Endothelial cell of umbilical vein (primary cell): ENCODE measurements around the gene AUTS2. TPM values are rescaled to one million over a fixed set of nuclear protein-coding genes. Genes with fewer than 3 reads are reported as not detected.

Source experiments
- BruUV-seq: library from RNA; stranded (reverse); fragments of 400-500 nt; replicated peaks from 2 replicates; lab custom pipeline; 2021; lab: Mats Ljungman, UMichigan
- CTCF ChIA-PET: fragments of 300-600, 350-600 bp; sonication (Branson Sonifier 250); formaldehyde crosslinking; loops from one replicate; lab custom pipeline; 2021; ENCODE audit warnings: antibody characterized with exemption, inconsistent platforms; lab: Charles Lee
- POLR2A ChIA-PET: fragments of 300-600, 350-600 bp; sonication (Branson Sonifier 250); formaldehyde crosslinking; loops from one replicate; lab custom pipeline; 2021; ENCODE audit warnings: antibody characterized with exemption, inconsistent platforms; lab: Charles Lee
- DNase-seq: peaks from one replicate; pipeline ENCODE4 v3.0.0-alpha.2; 2011; ENCODE audit warnings: low read depth, low spot score
- FAIRE-seq: peaks from 2 replicates; lab custom pipeline; 2011; peaks lifted over from hg19 to GRCh38; lab: Jason Lieb, UNC
- H2AFZ ChIP-seq: 2 replicates; pipeline ENCODE4 v1.6.0; 2012; ENCODE audit warnings: low read depth, low read length, control low read depth, inconsistent platforms
- H3K27ac ChIP-seq: 2 replicates; pipeline ENCODE4 v1.5.1; 2011; ENCODE audit warnings: low read depth, mild to moderate bottlenecking, control low read depth, low read length, moderate library complexity; ENCODE audit not compliant: insufficient read depth
- H3K27me3 ChIP-seq, 2 experiments: 2 replicates each; pipeline versions ENCODE4 v1.6.0 to v1.6.1; 2011; ENCODE audit warnings: low read length in 2 of 2, mixed read lengths in 1 of 2; ENCODE audit not compliant: control insufficient read depth in 2 of 2, insufficient read depth in 2 of 2
- H3K36me3 ChIP-seq, 2 experiments: 2 replicates in 1 of 2; 3 replicates in 1 of 2; pipeline ENCODE4 v1.5.1; 2011; ENCODE audit warnings: low read length in 2 of 2, mild to moderate bottlenecking in 1 of 2, moderate library complexity in 1 of 2; ENCODE audit not compliant: control insufficient read depth in 2 of 2, insufficient read depth in 2 of 2; ENCODE audit errors: extremely low read depth in 1 of 2
- H3K4me1 ChIP-seq: 3 replicates; pipeline ENCODE4 v1.5.1; 2011; ENCODE audit warnings: mild to moderate bottlenecking, low read length; ENCODE audit not compliant: control insufficient read depth, insufficient read depth; ENCODE audit errors: extremely low read depth
- H3K4me2 ChIP-seq: 2 replicates; pipeline ENCODE4 v1.6.1; 2011; ENCODE audit warnings: low read length, control low read depth, mixed read lengths; ENCODE audit not compliant: insufficient read depth
- H3K4me3 ChIP-seq, 3 experiments: fragments of 200-600 bp in 1 of 3; sonication (generic), shearing (Covaris generic) in 1 of 3; replicated peaks in 1 of 3; 2 replicates each; pipeline ENCODE4 v1.5.1; 2011 to 2016; ENCODE audit warnings: control low read depth in 3 of 3, low read length in 3 of 3, mild to moderate bottlenecking in 2 of 3, inconsistent platforms in 1 of 3, low read depth in 1 of 3, moderate library complexity in 1 of 3; ENCODE audit not compliant: insufficient read depth in 1 of 3
- H3K79me2 ChIP-seq: 2 replicates; pipeline ENCODE4 v1.6.0; 2012; ENCODE audit warnings: low read length, inconsistent platforms; ENCODE audit not compliant: control insufficient read depth, insufficient read depth
- H3K9ac ChIP-seq: replicated peaks from 2 replicates; pipeline ENCODE3; 2011; ENCODE audit warnings: low read length, control low read depth; ENCODE audit not compliant: insufficient read depth; ENCODE audit errors: extremely low read depth
- H3K9me1 ChIP-seq: replicated peaks from 3 replicates; pipeline ENCODE4 v1.6.0; 2011; ENCODE audit warnings: mild to moderate bottlenecking, low read length; ENCODE audit not compliant: control insufficient read depth, insufficient read depth; ENCODE audit errors: extremely low read depth
- H3K9me3 ChIP-seq: replicated peaks from 2 replicates; pipeline ENCODE4 v1.5.1; 2012; ENCODE audit warnings: low read length, inconsistent platforms; ENCODE audit not compliant: control insufficient read depth, insufficient read depth
- H4K20me1 ChIP-seq: replicated peaks from 2 replicates; pipeline ENCODE3; 2011; ENCODE audit warnings: mild to moderate bottlenecking, low read length; ENCODE audit not compliant: control insufficient read depth, insufficient read depth; ENCODE audit errors: extremely low read depth
- CTCF ChIP-seq, 2 donors: IDR thresholded peaks; 1 replicate in 1 of 2; 2 replicates in 1 of 2; pipeline ENCODE4 v1.5.1; 2011; ENCODE audit warnings: low read length in 2 of 2, mild to moderate bottlenecking in 2 of 2, moderate library complexity in 2 of 2, control low read depth in 1 of 2, inconsistent platforms in 1 of 2, low read depth in 1 of 2; ENCODE audit not compliant: insufficient read depth in 1 of 2; ENCODE audit errors: extremely low read depth in 1 of 2
- EZH2 ChIP-seq: IDR thresholded peaks from 2 replicates; pipeline ENCODE4 v1.6.1; 2012; ENCODE audit warnings: borderline replicate concordance, low read depth, mild to moderate bottlenecking, moderate library complexity, low read length, inconsistent platforms; ENCODE audit not compliant: severe bottlenecking
- FOS ChIP-seq: IDR thresholded peaks from 2 replicates; pipeline ENCODE4 v1.6.1; 2011; ENCODE audit warnings: mild to moderate bottlenecking, low read length, moderate library complexity, borderline replicate concordance; ENCODE audit not compliant: insufficient read depth
- GATA2 ChIP-seq: IDR thresholded peaks from 2 replicates; pipeline ENCODE4 v1.7.0; 2011; ENCODE audit warnings: low read depth, mild to moderate bottlenecking, moderate library complexity, mixed read lengths, low read length; ENCODE audit not compliant: insufficient read length, insufficient read depth
- JUN ChIP-seq: IDR thresholded peaks from 2 replicates; pipeline ENCODE4 v1.6.1; 2011; ENCODE audit warnings: borderline replicate concordance, low read depth; ENCODE audit not compliant: insufficient read length, insufficient read depth
- MAX ChIP-seq: IDR thresholded peaks from 2 replicates; pipeline ENCODE4 v1.6.1; 2011; ENCODE audit not compliant: insufficient read depth, insufficient read length
- MYC ChIP-seq: IDR thresholded peaks from one replicate; pipeline ENCODE4 v1.6.1; 2011; ENCODE audit warnings: mild to moderate bottlenecking, low read depth, low read length
- POLR2A ChIP-seq: IDR thresholded peaks from 2 replicates; pipeline ENCODE4 v1.6.1; 2012; ENCODE audit warnings: low read depth, mild to moderate bottlenecking, control low read depth, low read length
- POLR2AphosphoS5 ChIP-seq: IDR thresholded peaks from 2 replicates; pipeline ENCODE4 v1.6.1; 2012; ENCODE audit warnings: low read depth, mild to moderate bottlenecking, control low read depth, low read length, moderate library complexity; ENCODE audit not compliant: insufficient read depth
- dilution Hi-C: fragments of 300-500 bp; cut with MboI; formaldehyde crosslinking; loops from one replicate; pipeline ENCODE4 v1.15.0; 2019; ENCODE audit warnings: low sequenced_read_pairs; ENCODE audit not compliant: extremely low pct_ligation_motif_present
- intact Hi-C: fragments of 100-400 bp; cut with micrococcal nuclease; formaldehyde crosslinking; loops from one replicate; pipeline ENCODE4 v1.10.0; 2022
- polyA plus RNA-seq, 4 experiments: library from polyadenylated mRNA; depleted of rRNA in 3 of 4; stranded (reverse) in 3 of 4; unstranded in 1 of 4; fragments of >200 nt; gene quantifications; 2 replicates each; pipeline versions ENCODE4 v1.2.1 to v1.2.3, GENCODE V29; 2011 to 2012; ENCODE audit warnings: missing spikeins in 1 of 4
- total RNA-seq: library from RNA; stranded (reverse); gene quantifications from 2 replicates; pipeline ENCODE4 v1.2.3, GENCODE V29; 2021

Gene AUTS2
- total and polyA plus RNA-seq, 2 donors (not counting 3 experiments of a cell fraction or from before 2014, with no cell fraction given) = 0.59 to 8.0 TPM

- Histone ChIP-seq H3K4me1 (no peaks in the 10 kb centered on the region), H3K36me3 (no peaks in the 10 kb centered on the region), H3K4me3 (no peak overlapping the region), H4K20me1 (no peaks in the 10 kb centered on the region), H3K9ac (no peak overlapping the region), H3K27ac (no peak overlapping the region), H3K79me2 (no peaks in the 10 kb centered on the region), H3K4me2 (no peak overlapping the region), H2AFZ (no peak overlapping the region), H3K9me3 (no peaks in the 10 kb centered on the region), H3K27me3 (no peaks in the 10 kb centered on the region), H3K9me1 (no peaks in the 10 kb centered on the region)
- TF ChIP-seq GATA2 (no peak), POLR2AphosphoS5 (no peak), CTCF (IDR thresholded peaks at IDR 0.05; ENCODE audit: extremely low read depth in 1 of 2, insufficient read depth in 1 of 2, low read depth in 1 of 2, low read length in 2 of 2) (no peak), MYC (no peak), POLR2A (no peak), FOS (no peak), EZH2 (no peak), MAX (no peak), JUN (no peak)
- CTCF ChIA-PET = no interaction called here
- DNase-seq (no peak), FAIRE-seq (no peak)
- POLR2A ChIA-PET = no interaction called here
- intact Hi-C loops = no loop called here
- dilution Hi-C loops = no loop called here
- BruUV-seq = no TSS peak
These were observed 671.9 kb downstream of the AUTS2 start for GRCh38 chr7:70270149-70270548.
